HG02642 (cell line): ENCODE data around the gene PPIF.

ENCODE experiments used
- ATAC-seq: cut with Tn5 transposase; IDR thresholded peaks from one replicate; pipeline ENCODE4 v1.9.1; 2021; ENCODE audit warnings: mild to moderate bottlenecking; ENCODE audit not compliant: unreplicated experiment, poor library complexity

PPIF gene

GRCh38 chr10:79346388-79347225 lies 662 bp upstream of the PPIF start:
- no peak for ATAC-seq

- peak; percentile 76 for ATAC-seq
These were observed 798 bp downstream of the PPIF start for GRCh38 chr10:79347894-79348639.

- no peak for ATAC-seq
These were observed 1.3 kb downstream of the PPIF start for GRCh38 chr10:79348640-79348988.

DNA sequence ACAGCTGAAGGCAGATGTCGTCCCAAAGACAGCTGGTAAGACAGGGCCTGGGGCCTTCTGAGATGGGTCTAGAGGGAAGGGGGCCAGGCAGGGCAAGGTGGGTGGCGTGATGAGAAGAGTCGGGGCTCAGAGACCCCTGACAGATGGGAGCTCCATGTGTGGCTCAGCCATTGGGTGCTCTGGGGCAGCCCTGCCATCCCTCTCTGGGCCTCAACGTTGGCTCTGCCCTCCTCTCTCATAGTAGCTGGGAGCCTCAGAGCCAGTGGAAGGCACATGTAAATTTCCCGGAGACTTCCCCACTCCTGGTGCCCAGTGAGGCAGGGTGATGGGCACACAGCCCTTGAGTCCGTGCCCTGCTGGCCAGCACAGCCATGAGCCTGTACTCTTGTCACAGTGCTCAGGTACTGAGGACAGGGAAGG lies 1.8 kb downstream of the PPIF start:
- ATAC-seq, result no peak

DNA sequence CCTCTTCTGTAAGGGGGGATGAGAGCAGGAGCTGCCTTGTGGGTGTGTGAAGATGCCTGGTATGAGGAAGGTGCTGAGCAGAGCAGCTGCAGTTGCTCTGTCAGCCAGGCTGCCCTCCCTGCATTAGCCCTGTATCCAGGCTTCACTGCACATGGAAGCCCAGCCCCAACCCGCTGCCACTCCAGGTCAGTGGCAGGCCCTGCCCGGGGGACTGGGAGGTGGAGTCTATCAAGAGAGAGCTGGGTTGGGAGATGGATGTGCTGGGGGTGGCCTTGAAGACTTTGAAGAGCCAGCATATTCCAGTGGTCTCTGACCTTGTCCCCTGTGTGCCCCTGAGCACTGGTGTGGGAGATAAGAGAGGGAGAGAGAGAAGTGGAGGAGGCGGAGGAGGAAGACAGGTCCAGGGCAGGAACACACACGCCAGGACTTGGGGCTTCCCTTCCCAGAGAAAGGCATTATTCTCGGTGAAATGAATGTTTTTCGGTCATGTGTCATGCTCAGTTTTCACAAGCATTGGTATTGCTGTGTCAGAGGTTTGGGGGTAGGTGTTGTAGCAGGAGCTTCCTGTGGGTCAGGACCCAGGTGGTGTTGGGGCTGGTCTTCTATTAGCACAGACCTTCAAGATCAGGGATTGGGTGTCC lies 2.6 kb downstream of the PPIF start:
- ATAC-seq, result no peak

GRCh38 chr10:79350407-79351154 lies 3.3 kb downstream of the PPIF start:
- no peak for ATAC-seq

- ATAC-seq, result no peak
These were observed 4.1 kb downstream of the PPIF start for GRCh38 chr10:79351332-79351731.

DNA sequence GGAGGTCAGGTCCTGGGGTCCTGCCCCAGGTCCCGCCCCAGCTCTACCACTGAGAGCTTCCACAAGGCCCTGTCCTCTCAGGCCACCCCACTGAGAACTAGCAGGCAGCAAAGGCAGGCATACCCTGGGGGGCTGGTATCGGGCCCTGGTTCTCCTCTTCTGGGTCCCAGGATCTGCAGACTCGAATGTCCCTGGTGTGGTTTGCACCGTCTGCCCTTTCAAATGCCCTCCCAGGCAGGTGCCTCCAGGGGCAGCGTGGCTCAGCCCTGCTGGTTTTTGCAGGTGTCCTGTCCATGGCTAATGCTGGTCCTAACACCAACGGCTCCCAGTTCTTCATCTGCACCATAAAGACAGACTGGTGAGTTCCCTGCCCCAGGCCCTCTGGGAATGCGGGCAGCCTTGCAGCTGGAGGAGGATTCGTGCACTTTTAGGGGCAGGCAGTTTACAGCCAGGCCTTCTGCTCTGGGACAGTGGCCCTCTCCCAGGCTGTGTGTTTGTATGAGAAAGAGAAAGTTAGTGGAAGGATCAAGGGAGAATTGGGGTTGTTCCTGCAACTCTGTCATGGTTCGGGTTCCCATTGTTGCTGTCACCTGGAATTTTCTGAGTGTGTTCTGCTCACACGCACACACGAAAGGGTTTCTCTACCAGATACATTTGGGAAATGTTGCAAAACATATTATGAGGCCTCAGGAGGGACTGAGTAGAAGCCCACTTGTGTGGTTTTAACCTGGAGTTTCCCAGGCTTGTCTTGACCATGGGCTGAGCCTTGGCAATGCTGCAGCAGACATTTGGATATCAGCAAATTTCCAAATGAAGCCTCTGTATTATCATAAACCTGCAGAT lies 5.0 kb downstream of the PPIF start:
- no peak for ATAC-seq

DNA sequence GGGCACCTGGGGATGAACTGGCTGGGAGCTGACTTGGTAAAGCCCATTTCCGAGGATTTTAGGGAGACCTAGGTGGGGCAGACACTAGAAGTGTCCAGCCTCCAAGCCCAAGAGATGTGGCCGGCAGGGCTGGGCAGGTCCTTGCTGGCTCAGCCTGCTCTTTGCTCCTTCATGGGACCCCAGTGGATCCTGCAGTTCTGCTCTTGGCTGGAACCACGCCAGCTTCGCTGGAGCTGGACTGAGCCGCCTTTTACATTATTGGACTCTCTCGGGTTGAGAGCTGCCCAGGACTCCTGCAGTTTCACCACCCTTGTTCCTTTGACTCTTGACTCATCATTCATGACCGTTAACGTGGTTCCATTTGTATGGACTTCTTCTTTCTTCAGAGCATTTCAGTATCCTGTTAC lies 5.7 kb downstream of the PPIF start:
- no peak for ATAC-seq

GRCh38 chr10:79353726-79354125 lies 6.5 kb downstream of the PPIF start:
- no peak for ATAC-seq

DNA sequence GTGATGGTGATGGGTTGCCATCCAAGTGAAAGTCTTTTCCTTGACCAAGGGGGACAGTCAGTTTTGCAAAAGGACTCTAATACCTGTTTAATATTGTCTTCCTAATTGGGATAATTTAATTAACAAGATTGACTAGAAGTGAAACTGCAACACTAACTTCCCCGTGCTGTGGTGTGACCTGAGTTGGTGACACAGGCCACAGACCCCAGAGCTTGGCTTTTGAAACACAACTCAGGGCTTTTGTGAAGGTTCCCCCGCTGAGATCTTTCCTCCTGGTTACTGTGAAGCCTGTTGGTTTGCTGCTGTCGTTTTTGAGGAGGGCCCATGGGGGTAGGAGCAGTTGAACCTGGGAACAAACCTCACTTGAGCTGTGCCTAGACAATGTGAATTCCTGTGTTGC lies 6.9 kb downstream of the PPIF start:
- no peak for ATAC-seq

GRCh38 chr10:79354615-79355014 lies 7.3 kb downstream of the PPIF start:
- no peak for ATAC-seq

GRCh38 chr10:79355420-79356017 lies 8.2 kb downstream of the PPIF start:
- ATAC-seq, result no peak

GRCh38 chr10:79356104-79356503 lies 8.8 kb downstream of the PPIF start:
- ATAC-seq, result no peak

DNA sequence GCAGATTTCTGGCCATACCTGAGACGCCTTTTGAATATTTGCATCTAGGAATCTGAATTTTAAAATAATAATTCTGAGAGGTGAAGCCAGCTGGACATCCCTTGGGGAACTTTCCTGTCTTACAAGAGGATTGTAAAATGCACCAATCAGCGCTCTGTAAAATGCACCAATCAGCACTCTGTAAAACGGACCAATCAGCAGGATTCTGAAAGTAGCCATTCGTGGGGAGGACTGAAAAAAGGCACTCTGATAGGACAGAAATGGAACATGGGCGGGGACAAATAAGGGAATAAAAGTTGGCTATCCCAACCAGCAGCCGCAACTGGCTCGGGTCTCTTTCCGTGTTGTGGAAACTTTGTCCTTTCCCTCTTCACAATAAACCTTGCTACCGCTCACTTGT lies 9.9 kb downstream of the PPIF start:
- no peak for ATAC-seq

GRCh38 chr10:79358811-79359210 lies 11.5 kb downstream of the PPIF start:
- ATAC-seq, result no peak

GRCh38 chr10:79359816-79360498 lies 12.7 kb downstream of the PPIF start:
- ATAC-seq, result no peak

- no peak for ATAC-seq
These were observed 13.5 kb downstream of the PPIF start for GRCh38 chr10:79360499-79361342.
